ENCODE data around the gene NAGLU.

NAGLU gene

GRCh38 chr17:42507671-42508070 lies 28.4 kb upstream of the NAGLU start:
- TF ChIP-seq ZFX (IDR thresholded peaks at IDR 0.05; ENCODE audit: borderline replicate concordance), result no peak
- TF ChIP-seq CTCF (IDR thresholded peaks at IDR 0.05), result no peak
- no peak overlapping the region for H3K27ac ChIP-seq

- TF ChIP-seq CTCF (IDR thresholded peaks at IDR 0.05) (no peak), ZFX (IDR thresholded peaks at IDR 0.05; ENCODE audit: borderline replicate concordance) (no peak)
- H3K27ac ChIP-seq, result no peak overlapping the region
These were observed 27.4 kb upstream of the NAGLU start for GRCh38 chr17:42508426-42509165.

GRCh38 chr17:42509409-42509808 lies 26.6 kb upstream of the NAGLU start:
- TF ChIP-seq CTCF (IDR thresholded peaks at IDR 0.05) (no peak), ZFX (IDR thresholded peaks at IDR 0.05; ENCODE audit: borderline replicate concordance) (no peak)
- H3K27ac ChIP-seq, result no peak overlapping the region

- H3K27ac ChIP-seq, result no peak overlapping the region
These were observed 26.2 kb upstream of the NAGLU start for GRCh38 chr17:42509841-42510240.

GRCh38 chr17:42512246-42512645 lies 23.8 kb upstream of the NAGLU start:
- TF ChIP-seq CTCF (IDR thresholded peaks at IDR 0.05), result no peak
- TF ChIP-seq ZFX (IDR thresholded peaks at IDR 0.05; ENCODE audit: borderline replicate concordance), result no peak
- no peak overlapping the region for H3K27ac ChIP-seq

More at GRCh38 chr17:42509841-42510240, 26.2 kb upstream of the NAGLU start:
- TF ChIP-seq ZFX (IDR thresholded peaks at IDR 0.05; ENCODE audit: borderline replicate concordance) (no peak), CTCF (IDR thresholded peaks at IDR 0.05) (no peak)

GRCh38 chr17:42512733-42513251 lies 23.2 kb upstream of the NAGLU start:
- TF ChIP-seq CTCF (IDR thresholded peaks at IDR 0.05) (no peak), ZFX (IDR thresholded peaks at IDR 0.05; ENCODE audit: borderline replicate concordance) (no peak)
- no peak overlapping the region for H3K27ac ChIP-seq

GRCh38 chr17:42513686-42514085 lies 22.4 kb upstream of the NAGLU start:
- no peak overlapping the region for H3K27ac ChIP-seq
- TF ChIP-seq ZFX (IDR thresholded peaks at IDR 0.05; ENCODE audit: borderline replicate concordance) (no peak), CTCF (IDR thresholded peaks at IDR 0.05) (no peak)
